ENCODE measurements around the gene CADPS2.

- TF ChIP-seq, protein P1, sequence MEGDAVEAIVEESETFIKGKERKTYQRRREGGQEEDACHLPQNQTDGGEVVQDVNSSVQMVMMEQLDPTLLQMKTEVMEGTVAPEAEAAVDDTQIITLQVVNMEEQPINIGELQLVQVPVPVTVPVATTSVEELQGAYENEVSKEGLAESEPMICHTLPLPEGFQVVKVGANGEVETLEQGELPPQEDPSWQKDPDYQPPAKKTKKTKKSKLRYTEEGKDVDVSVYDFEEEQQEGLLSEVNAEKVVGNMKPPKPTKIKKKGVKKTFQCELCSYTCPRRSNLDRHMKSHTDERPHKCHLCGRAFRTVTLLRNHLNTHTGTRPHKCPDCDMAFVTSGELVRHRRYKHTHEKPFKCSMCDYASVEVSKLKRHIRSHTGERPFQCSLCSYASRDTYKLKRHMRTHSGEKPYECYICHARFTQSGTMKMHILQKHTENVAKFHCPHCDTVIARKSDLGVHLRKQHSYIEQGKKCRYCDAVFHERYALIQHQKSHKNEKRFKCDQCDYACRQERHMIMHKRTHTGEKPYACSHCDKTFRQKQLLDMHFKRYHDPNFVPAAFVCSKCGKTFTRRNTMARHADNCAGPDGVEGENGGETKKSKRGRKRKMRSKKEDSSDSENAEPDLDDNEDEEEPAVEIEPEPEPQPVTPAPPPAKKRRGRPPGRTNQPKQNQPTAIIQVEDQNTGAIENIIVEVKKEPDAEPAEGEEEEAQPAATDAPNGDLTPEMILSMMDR (IDR thresholded peaks at IDR 0.05; ENCODE audit: insufficient read depth, low read depth, low read length) = no peak
- no peak for TF ChIP-seq EZH2 (IDR thresholded peaks at IDR 0.05; ENCODE audit: insufficient read depth, low read length)
Observed at GRCh38 chr7:122470859-122471258, 415.4 kb downstream of the CADPS2 start.
